Breast epithelium (tissue), 4 donors: ENCODE results near the gene ZNF536. TPM values are rescaled to one million over a fixed set of nuclear protein-coding genes. Genes with fewer than 3 reads are reported as not detected.

Experiments used
- DNase-seq, 2 donors: peaks; one replicate each; pipeline ENCODE4 v3.0.0-alpha.2; 2019; ENCODE audit warnings: low spot score in 2 of 2
- H3K27ac ChIP-seq, 2 donors: fragments of 200-600 bp; sonication (generic) in 1 of 2; one replicate each; pipeline ENCODE4 v1.5.1; 2016 to 2019; ENCODE audit warnings: mild to moderate bottlenecking in 1 of 2
- H3K27me3 ChIP-seq, 2 donors: fragments of 200-600 bp; sonication (generic) in 1 of 2; one replicate each; pipeline versions ENCODE4 v1.5.1 to v1.6.0; 2017 to 2019; ENCODE audit warnings: control low read depth in 1 of 2, mild to moderate bottlenecking in 1 of 2
- H3K36me3 ChIP-seq: fragments of 200-600 bp; one replicate; pipeline ENCODE4 v1.5.1; 2019
- H3K4me1 ChIP-seq, 2 donors: fragments of 200-600 bp; sonication (generic); one replicate each; pipeline ENCODE4 v1.5.1; 2016 to 2019; ENCODE audit warnings: control low read depth in 1 of 2
- H3K4me3 ChIP-seq, 3 donors: fragments of 200-600 bp; sonication (generic); 1 replicate in 2 of 3; 2 replicates in 1 of 3; pipeline ENCODE4 v1.5.1; 2016 to 2019; ENCODE audit warnings: mild to moderate bottlenecking in 3 of 3, moderate library complexity in 2 of 3
- H3K9me3 ChIP-seq, 2 donors: fragments of 200-600 bp; sonication (generic) in 1 of 2; one replicate each; pipeline ENCODE4 v1.5.1; 2016 to 2019; ENCODE audit warnings: control low read depth in 1 of 2
- CTCF ChIP-seq, 3 donors: fragments of 450-650 bp; IDR thresholded peaks; one replicate each; pipeline ENCODE4 v1.5.1; 2016 to 2017; ENCODE audit warnings: antibody characterized with exemption in 3 of 3, mild to moderate bottlenecking in 3 of 3, moderate library complexity in 3 of 3
- POLR2A ChIP-seq: fragments of 450-650 bp; IDR thresholded peaks from one replicate; pipeline ENCODE4 v1.6.1; 2016; ENCODE audit warnings: antibody characterized with exemption, mild to moderate bottlenecking, moderate library complexity
- POLR2AphosphoS5 ChIP-seq, 3 donors: sonication (generic); formaldehyde crosslinking; IDR thresholded peaks; one replicate each; pipeline ENCODE4 v1.6.1; 2017; ENCODE audit warnings: antibody characterized with exemption in 3 of 3
- intact Hi-C: fragments of 100-400 bp; cut with DNase I; formaldehyde crosslinking; loops from one replicate; pipeline ENCODE4 v1.15.1; 2023; ENCODE audit warnings: low total_unique reads
- total RNA-seq, 3 donors: library from RNA; depleted of rRNA; stranded (reverse); fragments of >200 nt; gene quantifications; one replicate each; pipeline ENCODE4 v1.1.0, GENCODE V29; 2016

ZNF536 gene
- total RNA-seq, 3 donors from 2014 or later = under 0.01 to 0.15 TPM; not detected in 1

GRCh38 chr19:30577551-30578105, 205.4 kb downstream of the ZNF536 start:
- H3K9me3 ChIP-seq = no peaks in the 10 kb centered on the region
- no peak overlapping the region for H3K27ac ChIP-seq
- H3K4me1 ChIP-seq = no peaks in the 10 kb centered on the region
- no peak overlapping the region for H3K4me3 ChIP-seq
- H3K27me3 ChIP-seq = no peaks in the 10 kb centered on the region
- DNase-seq = no peak
- no peak for TF ChIP-seq CTCF (IDR thresholded peaks at IDR 0.05)
- TF ChIP-seq POLR2A = no peak
- TF ChIP-seq POLR2AphosphoS5 (IDR thresholded peaks at IDR 0.05) = no peak
- H3K36me3 ChIP-seq = no peaks in the 10 kb centered on the region
- intact Hi-C loops = no loop called here

- no peak for DNase-seq
- Histone ChIP-seq H3K4me3 (no peak overlapping the region), H3K27ac (no peak overlapping the region), H3K36me3 (no peaks in the 10 kb centered on the region), H3K4me1 (no peaks in the 10 kb centered on the region), H3K27me3 (no peaks in the 10 kb centered on the region), H3K9me3 (no peaks in the 10 kb centered on the region)
- intact Hi-C loops = no loop called here
- TF ChIP-seq CTCF (IDR thresholded peaks at IDR 0.05) = no peak
- TF ChIP-seq POLR2AphosphoS5 (IDR thresholded peaks at IDR 0.05) = no peak
- TF ChIP-seq POLR2A = no peak
These were observed 207.2 kb downstream of the ZNF536 start for GRCh38 chr19:30579419-30579818.

GRCh38 chr19:30580673-30581072, 208.5 kb downstream of the ZNF536 start:
- H3K9me3 ChIP-seq = no peaks in the 10 kb centered on the region
- intact Hi-C loops = no loop called here
- TF ChIP-seq POLR2A = no peak
- TF ChIP-seq POLR2AphosphoS5 (IDR thresholded peaks at IDR 0.05) = no peak
- TF ChIP-seq CTCF (IDR thresholded peaks at IDR 0.05) = no peak
- H3K27ac ChIP-seq = no peak overlapping the region
- no peaks in the 10 kb centered on the region for H3K36me3 ChIP-seq
- no peak for DNase-seq
- H3K27me3 ChIP-seq = no peaks in the 10 kb centered on the region
- no peak overlapping the region for H3K4me3 ChIP-seq
- H3K4me1 ChIP-seq = no peaks in the 10 kb centered on the region

- intact Hi-C loops = no loop called here
- Histone ChIP-seq H3K27me3 (no peaks in the 10 kb centered on the region), H3K9me3 (no peaks in the 10 kb centered on the region), H3K27ac (no peak overlapping the region), H3K36me3 (no peaks in the 10 kb centered on the region), H3K4me1 (no peaks in the 10 kb centered on the region), H3K4me3 (no peak overlapping the region)
- TF ChIP-seq POLR2A = no peak
- no peak for TF ChIP-seq CTCF (IDR thresholded peaks at IDR 0.05)
- TF ChIP-seq POLR2AphosphoS5 (IDR thresholded peaks at IDR 0.05) = no peak
- DNase-seq = no peak
These were observed 211.9 kb downstream of the ZNF536 start for GRCh38 chr19:30584090-30584489.

GRCh38 chr19:30587869-30588268, 215.7 kb downstream of the ZNF536 start:
- TF ChIP-seq POLR2A (no peak), POLR2AphosphoS5 (IDR thresholded peaks at IDR 0.05) (no peak), CTCF (IDR thresholded peaks at IDR 0.05) (no peak)
- no peaks in the 10 kb centered on the region for H3K9me3 ChIP-seq
- no peaks in the 10 kb centered on the region for H3K36me3 ChIP-seq
- no peak for DNase-seq
- no peaks in the 10 kb centered on the region for H3K27me3 ChIP-seq
- H3K27ac ChIP-seq = no peak overlapping the region
- H3K4me3 ChIP-seq = no peak overlapping the region
- intact Hi-C loops = no loop called here
- H3K4me1 ChIP-seq = no peaks in the 10 kb centered on the region
